ENCODE measurements around the gene COPS3.
A peak's percentile ranks its signal among the peaks of the same experiment; 100 is the strongest.
"Not testable (repeated sequence)": the region's sequence is repeated elsewhere in the genome, so short reads cannot be mapped to it uniquely, and the experiment has no call there.

COPS3 gene

DNA sequence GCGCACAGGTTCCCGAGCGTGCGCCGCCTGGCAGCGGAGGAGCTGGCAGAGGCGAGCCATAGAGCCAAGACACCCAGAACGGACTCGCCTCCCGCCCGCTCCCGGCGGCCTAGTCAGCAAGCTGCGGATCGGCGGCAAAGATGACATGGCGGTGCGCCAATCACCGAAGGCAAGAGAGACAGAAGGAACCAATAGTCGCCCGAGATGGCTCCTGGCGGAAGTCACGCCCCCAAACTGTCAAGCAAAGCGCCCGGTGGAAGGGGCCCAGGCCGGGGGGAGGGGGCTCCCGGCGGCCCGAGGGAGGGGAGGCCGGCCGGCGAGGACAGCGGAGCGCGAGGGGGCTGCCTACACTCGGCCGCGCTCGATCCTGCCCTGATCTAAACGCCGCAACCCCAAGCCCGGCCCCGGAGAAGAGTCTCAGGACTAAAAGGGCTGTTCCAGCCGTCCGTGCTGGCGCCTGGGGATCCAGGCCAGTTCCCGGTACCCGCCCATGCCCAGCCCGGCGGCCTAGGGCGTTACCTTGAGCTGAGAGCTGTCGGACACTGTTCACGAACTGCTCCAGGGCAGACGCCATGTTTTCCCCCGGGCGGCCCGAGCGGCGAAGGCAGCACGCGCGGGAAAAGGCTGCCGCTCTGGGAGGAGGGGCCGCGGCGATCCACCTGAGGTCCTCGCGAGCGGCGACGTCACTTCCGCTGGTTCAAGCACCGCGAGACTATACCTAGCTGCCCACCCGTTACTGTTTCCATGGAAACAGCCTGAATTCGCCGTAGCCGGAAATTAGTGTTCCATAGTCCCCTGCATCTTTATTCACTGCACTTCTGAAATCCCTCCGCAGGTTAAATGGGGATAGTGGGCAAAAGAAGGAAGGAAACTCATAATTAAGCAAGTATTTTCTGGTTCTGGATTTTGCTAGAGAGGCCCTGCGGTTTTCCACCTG, at the start of gene COPS3:
TSS of gene COPS3 (minus strand) at position 634 of the 937 bp plus-strand sequence. CDS start at position 574, 60 bp downstream.
- peak; percentile 95 for DNase-seq

DNA sequence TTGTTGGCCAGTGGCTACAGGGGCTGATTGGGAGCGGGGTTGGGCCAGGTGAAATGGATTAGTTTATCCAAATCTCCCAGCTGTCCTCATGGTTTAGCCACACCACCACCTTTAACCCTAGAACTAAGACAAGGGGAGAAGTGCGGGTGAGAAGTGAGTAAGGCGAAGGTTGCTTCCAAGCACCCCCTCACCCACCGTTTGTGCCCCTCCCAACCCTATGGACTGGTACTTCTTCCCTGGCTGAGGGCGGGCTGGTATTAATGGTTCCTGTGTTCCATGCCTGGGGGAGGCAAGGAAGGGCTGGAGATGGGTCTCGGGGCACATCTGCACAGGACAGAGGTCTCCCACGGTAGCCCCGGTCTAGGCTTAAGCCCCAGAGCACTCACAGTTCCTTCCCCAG, 47.2 kb upstream of the COPS3 start:
- no peak for DNase-seq

DNA sequence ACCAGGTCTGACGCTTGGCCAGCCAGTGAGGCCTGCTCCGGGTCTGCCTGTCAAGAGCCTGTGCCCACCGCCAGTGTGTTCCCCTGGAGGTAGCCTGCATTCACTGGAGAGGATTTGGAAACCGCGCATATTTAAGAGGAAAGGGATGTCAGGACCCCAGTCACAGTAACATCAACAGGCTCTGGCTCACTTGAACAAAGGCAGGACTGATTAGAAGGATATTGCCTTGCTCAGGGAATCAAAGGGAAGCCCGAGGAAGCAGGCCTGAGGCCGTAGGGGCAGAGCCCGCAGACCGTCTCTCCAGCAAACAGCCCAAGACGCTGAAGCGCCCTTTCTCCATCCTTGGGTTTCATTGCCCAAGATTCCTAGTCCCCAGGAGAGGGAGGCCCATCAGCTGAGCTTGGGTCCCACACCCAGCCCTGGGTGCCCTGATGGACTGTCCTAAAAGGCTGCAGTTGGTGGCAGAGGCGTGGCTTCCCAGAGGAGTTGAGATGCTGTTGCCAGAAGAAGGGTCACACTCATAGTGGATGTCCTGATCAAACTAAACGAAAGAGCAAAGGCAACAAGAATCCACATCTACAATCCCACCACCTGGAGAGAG, 45.3 kb upstream of the COPS3 start:
- DNase-seq, result no peak

DNA sequence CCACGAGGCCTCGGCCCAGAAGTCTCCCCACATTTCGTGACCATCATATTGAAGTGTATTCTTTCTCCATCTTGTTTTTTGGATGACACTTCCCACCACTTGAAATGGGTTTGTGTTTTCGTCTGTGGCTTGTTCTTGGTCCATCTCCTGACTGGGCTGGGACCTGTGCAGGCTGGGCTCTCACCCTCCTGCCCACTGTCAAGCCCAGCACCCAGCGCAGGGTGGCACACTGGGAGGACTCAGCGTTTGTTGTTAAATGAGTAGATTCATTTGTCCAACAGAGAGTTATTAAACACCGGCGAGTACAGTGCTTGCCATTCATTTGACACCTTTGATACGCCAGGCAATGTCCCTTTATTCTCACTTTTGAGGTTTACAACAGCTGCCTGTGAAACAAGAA, 44.8 kb upstream of the COPS3 start:
- DNase-seq, result no peak

DNA sequence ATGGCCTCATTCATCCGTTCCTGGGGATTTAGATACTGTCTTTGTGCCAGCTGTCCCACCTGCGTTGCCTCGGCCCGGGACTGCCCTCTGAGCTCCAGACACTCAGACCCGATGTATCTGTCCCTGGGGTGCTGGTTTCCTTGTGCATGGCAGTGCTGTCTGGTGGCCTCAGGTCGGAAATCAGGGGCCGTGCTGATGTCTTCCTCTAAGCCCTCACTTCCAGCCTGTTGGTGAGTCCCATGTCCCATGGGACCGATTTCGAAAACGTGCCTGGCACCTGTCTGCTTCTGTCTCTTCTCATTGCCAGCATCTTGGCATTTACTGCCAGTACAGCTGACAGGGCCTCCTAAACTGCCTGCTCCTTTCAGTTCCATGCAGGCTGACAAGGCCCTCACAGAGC, 44.2 kb upstream of the COPS3 start:
- DNase-seq, result no peak

DNA sequence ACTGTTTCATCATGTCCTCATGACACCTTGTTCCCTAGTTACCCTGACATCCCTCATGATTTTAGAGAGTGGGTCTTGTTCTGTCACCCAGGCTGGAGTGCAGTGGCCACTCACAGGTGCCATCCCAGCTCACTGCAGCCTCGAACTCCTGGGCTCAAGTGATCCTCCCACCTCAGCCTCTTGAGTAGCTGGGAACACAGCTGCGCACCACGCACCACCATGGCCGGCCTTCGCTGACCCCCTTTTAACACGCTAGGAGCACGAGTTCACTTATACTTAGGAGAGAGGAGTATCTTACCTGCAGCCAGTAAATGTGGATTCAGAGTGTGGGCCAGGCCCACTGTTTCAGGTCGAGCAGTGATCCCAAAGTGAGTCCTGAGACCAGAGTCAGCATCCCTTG, 43.6 kb upstream of the COPS3 start:
- DNase-seq, result no peak

DNA sequence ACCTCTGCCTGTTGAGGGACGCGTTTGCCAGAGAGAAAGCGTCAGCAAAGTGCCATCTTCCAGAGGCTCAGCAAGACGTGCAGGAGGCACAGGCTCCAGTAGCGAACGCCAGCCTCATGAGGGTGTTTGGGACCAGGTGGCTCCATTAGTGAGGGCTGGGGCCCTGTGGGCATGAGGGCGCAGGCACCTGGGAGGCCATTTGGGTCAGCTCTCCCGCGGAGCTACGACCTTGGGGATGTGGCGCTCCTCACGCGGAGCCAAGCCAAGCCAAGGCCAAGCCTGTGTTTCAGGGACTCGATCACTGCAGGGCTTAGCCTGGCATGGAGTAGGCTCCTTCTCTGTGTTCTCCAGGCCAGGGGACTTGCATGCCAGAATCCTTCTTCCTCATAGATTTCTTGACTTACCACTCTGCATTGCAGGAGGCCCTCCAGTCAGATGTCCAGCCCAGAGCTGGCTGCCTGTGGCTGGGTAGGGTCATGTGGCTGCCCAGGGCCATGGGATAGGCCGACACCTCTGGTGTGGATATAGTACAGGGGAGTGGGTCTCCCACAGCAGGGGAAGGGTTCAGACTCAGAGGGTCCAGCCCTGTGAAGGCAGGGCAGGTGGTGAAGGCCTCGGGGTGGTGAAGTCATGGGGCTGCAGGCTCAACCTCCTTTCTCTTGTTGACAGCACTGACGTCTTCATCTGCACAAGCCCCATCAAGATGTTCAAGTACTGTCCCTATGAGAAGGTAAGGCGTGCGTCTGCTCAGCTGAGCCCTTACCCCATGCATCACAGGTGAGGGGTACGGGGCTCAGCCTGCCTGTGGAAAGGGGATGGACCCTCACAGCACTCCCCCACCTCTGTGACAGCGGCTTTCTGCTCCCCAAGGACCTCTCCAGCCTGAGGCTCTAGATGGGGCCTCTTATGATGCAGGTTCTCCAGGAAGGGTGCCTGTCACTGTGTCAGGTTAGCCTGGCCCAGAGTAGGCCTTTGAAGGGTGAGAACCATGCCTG, 41.8 kb upstream of the COPS3 start:
- no peak for DNase-seq

DNA sequence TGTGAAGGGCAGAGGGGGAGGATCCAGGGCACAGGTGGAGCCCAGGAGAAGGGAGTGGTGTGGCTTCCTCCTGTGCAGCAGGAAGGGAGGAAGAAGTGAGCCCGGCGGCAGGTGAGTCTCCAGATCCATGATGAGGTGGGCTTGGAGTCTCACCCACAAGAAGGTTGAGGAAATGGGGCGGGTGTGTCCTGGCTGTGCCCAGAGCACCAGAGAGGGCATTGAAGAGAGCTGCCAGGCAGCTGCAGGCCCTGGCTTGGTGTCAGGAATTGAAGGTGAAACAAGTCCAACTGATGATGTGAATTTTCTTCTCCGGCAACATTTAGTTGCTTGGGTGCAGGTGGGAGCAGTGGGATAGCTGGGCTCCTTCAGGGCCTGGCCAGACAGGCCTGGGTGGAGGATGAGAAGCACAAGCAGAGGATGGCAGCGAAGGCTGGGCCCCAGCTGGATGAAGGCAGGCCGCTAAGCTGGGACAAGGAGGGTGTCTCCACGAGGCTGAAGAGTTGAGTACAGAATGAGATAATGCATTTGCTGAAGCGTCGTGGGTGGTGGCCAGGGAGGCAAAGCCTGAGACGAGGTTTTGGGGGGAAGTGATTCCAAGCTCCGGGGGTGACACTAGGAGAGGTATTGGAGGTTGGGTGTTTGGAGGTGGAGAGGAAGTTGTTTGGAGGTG, 40.4 kb upstream of the COPS3 start:
- no peak for DNase-seq

DNA sequence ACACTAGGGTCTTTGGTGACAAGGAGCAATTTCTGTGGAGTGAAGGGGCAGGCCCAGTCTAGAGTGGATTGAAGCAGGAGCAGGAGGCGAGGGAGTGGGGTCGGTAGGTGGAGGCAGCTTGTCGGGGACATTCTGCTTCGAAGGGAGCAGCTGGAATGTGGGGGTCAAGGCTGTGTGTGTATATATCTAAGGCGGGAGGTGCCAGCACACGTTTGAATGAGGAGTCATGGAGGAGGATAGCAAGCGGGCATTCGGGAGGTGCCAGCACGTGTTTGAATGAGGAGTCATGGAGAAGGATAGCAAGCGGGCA, 39.8 kb upstream of the COPS3 start:
- no peak for DNase-seq

DNA sequence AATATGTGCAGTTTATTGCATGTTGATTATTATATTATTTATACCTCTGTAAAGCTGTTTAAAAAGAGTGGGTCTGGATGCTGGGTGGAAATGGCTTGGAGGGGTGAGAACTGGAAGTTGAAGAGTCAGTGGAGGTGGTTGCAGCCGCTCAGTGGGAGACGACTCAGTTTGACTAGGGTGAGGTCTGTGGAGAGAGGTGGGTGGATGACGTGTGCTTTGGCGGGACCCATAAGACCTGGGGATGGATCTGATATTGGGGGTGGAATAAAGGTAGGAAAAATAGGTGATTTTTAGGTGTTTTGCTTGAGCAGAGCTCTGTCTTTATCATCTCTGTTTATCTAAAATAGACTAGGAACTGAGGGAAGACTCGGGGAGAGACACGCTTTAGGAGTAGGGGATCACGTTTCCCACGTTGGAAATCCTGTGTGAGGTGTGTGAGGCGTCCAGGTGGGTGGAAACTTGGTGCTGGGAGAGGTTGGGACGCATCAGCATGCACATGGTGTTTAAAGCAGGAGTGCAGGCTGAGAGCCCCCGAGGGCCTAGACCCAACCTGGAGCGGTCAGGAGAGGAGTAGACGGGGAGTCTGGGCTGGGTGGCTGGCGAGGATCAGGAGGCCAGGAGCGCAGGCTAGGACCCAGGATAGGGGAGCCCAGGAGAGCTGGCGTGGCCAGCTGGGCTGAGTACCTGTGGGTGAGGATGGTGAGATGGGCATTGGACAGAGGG, 39.3 kb upstream of the COPS3 start:
- no peak for DNase-seq

DNA sequence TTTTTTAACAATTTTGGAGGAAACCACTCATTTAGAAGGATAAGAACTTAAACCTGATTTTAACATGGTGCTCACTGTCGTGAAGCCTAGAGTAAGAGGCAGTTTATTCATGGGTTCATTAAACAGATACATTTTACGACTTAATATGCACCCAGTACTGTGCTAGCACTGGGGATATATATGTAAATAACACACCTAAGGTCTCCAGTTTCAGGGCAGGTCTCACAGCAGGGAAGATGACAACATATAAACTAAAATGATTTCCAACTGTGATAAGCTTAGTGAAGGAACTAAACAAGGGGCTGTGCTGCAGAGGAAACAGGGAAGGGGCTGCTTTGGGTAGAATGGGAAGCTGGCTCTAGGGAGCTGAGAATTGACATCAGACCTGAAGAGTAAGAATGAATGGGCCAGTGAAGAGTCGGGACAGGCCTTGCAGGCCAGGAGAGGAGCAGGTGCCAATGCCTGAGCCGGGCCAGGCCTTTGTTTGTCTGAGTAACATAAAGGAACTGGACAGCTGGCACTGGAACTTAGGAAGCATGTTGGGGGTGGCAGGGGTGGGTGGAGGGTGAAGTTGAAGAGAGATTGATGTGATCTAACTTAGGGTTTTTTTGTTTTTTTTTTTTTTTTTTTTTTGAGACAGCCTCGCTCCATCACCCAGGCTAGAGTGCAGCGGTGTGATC, 34.2 kb upstream of the COPS3 start:
- no peak for DNase-seq

DNA sequence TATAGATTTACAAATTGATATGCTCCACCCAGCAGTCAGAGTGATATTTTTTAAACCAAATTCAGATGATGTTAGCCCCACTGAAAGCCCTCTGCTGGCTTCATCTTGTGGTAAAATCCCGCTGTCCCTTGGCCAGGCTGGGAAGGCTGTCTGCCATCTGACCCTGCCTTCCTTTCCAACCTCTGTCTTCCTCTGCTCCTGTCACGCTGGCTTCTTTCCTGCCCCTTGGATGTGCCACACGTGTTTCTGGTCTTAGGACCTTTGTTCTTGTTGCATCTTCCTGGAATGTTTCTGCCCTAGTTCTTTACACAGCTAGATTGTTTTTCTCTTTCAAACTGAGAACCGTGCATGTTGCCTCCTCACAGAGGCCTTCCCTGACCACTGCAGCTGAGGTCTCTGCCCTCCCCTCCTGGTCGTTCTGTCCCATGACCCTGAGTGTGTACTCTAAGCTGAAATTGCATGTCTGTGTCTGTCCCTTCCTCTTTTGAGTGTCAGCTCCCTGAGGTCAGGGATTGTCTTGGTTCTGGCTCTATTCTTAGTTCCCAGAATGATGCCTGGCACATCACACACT, 33.5 kb upstream of the COPS3 start:
- DNase-seq, result no peak

DNA sequence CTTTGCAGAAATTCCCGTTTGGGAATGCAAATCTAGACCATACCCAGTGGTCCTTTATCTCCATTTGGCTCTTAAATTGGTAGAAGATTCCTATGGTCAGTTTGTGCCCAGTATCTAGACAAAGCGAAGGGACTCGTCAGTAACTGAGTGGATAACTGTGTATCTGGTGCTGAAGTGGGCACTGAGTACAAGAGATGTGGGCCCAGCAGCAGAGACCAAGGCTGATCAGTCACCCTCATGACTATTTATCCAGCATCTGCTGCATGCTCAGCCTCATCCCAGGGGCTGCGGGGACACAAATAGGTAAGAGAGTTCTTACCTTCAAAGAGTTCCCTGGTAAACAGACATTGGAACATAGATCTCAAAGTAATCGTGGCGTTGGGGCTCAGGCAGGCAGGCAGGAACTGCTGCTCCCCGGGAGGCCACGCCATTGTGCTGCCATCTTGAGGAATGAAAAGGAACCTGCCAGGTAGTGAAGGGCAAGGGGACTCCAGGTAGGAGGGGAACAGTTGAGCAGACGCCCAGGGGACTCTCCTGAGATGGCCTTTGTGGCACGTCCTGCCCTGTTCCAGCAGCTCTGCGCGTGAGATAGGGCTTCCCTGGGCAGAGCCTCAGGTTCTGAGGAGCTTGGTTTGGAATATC, 32.4 kb upstream of the COPS3 start:
- DNase-seq, result peak; percentile 73

DNA sequence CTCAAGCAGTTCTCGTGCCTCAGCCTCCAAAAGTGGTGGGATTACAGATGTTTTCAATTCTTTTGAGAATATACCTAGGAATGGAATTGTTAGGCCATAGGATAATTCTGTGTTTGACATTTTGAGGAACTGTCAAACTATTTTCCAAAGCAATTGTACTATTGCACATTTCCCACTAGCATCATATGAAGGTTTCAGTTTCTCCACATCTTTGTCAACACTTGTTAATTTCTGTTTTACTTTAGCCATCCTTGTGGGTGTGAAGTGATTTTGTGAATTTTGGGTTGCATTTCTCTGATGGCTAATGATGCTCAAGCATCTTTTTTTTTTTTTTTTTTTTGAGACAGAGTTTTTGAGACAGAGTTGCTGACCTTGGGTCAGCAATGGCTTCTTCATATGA, 28.3 kb upstream of the COPS3 start:
- no peak for DNase-seq

DNA sequence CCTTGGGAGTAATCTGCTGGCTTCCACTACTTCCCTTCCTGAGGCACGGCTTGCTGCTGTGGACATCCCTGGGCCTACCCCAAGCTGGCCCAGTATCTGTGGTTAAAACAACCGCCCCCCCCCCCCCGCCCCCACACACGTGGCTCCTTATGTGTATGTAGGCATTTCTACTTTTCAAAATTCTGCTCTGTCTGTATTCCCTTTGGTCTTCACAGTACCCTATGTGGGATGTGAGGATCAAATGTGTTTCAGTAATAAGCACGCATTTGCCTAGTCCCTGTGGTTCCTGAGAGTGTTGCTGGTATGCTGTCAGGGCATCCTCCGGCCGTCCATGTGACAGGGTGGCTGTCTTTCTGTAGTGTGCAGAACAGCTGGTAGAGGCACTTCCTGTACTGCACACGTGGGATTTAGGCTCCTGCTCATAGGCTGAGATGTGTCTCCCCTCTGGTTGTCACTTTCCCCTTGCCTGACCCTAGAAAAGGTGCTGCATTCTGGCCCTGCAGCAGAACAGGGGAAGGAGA, 24.3 kb upstream of the COPS3 start:
- peak; percentile 30 for DNase-seq

DNA sequence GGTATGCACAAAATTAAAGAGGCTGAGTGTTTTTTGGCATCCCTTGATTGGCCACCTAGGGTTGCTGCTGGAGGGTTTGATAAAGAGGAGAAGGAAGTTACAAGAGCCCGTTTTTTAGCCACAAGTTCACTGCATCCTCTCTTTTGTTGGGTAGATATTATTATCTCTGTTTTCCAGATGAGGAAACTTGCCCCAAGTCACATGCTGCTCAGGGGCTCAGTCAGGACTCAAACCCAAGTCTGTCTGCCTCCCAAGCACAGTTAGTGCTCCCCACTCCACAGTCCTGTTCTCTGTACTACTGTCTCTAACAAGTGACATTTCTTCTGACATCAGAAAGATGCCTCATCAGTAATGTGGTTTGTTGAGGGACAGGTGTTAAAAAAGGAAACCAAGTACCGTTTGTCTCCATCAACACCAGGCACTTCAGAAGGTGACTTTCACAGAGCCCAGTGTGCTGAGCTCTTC, 23.5 kb upstream of the COPS3 start:
- DNase-seq, result no peak

DNA sequence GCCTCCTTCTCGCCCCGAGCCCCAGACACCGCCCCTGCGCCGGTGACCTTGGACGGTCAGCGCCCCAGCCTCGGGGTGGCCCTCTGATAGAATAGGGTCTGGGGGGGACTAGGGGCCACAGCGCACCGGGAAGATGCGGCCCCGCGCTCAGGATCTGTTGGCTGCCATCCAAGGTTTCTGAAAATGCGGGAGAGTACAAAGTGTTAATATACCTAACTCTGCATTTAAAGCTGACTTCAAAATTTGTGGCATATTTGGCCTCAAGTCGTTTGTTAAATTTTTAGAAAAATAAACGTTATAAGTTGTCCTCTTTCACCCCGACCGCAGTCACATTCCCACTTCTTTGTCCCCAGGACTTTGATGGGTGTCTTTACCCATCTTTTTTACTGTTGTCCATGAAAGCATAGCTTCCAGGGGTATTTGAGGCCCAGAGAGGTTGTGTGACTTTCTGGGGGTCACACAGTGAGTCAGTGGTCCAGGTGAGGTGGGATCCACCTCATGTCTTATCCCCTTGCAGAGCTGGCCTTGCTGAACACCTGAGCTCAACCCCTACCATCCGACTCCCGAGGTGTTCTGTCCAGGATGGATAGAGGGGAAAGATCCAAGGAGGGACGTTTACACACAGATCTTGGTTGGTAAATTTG, 22.9 kb upstream of the COPS3 start:
- DNase-seq, result no peak

DNA sequence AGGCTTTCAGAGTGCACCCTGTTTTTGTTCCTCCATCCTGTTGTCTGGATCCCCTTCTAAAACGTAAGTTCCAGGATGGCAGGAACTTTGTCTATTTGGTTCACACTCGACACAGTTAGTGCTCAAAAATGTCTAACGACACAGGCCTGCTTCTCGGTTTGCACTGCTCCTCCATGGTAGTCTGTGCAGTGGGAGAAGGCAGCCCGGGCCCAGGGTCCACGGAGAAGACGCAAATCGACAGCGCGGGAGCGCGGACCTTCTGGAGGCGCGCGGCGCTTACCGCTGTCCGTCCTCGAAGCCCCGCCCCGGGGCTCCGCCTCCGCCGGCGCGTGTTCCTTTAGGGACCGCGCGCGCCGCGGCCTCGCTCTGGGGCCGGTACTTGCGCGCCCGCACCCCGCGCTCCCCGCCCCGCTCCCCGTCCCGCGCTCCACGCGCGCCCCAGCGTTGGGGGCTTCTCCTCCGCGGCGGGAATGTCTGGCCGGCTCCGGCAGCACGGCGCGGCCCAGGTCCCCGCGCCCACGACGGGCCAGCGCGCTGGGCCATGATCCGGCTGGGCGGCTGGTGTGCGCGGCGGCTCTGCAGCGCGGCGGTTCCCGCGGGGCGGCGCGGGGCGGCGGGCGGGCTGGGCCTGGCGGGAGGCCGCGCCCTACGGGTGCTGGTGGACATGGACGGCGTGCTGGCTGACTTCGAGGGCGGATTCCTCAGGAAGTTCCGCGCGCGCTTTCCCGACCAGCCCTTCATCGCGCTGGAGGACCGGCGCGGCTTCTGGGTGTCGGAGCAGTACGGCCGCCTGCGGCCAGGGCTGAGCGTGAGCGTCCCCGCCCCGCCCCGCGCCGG, 22.2 kb upstream of the COPS3 start, which contains the start of gene NT5M:
TSS of gene NT5M (plus strand) at position 364 of the 837 bp plus-strand sequence. CDS start at position 542, 178 bp downstream.
- DNase-seq, result peak; percentile 56

DNA sequence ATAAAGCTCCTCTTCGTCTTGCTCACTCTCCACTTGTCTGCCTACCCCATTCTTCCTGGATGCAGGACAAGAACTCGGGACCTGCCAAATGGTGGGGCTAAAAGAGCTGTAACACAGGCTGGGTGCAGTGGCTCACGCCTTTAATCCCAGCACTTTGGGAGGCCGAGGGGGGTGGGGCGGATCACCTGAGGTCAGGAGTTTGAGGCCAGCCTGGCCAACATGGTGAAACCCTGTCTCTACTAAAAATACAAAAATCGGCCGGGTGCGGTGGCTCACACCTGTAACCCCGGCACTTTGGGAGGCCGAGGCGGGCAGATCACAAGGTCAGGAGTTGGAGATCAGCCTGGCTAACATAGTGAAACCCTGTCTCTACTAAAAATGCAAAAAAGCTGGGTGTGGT, 20.6 kb upstream of the COPS3 start:
- DNase-seq, result not testable (repeated sequence)
